Measurements from ENCODE around the gene SPRN.

Gene SPRN

DNA sequence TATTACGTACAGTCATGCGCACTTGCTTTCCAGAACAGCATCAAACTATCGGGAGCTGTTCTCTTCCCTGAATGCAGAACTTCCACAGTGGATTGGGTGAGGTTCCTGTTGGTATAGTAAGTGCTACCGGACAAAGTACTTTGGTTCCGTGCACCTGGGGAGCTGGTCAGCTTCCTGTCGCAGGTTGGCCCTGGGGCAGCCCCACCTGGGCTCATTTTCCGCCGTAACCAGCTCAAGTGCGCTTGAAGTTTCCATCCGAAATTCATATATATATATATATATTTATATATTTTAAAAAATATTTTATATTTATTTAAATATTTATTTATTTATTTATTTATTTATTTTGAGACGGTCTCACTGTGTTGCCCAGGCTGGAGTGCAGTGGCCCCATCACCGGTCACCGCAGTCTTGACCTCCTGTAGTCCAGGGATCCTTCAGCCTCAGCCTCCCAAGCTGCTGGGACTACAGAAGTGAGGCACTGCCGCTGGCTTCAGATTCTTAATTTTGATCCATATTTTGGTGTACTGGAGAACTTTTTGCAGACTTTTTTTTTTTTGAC lies 35.9 kb upstream of the SPRN start:
- TF ChIP-seq, protein P1, sequence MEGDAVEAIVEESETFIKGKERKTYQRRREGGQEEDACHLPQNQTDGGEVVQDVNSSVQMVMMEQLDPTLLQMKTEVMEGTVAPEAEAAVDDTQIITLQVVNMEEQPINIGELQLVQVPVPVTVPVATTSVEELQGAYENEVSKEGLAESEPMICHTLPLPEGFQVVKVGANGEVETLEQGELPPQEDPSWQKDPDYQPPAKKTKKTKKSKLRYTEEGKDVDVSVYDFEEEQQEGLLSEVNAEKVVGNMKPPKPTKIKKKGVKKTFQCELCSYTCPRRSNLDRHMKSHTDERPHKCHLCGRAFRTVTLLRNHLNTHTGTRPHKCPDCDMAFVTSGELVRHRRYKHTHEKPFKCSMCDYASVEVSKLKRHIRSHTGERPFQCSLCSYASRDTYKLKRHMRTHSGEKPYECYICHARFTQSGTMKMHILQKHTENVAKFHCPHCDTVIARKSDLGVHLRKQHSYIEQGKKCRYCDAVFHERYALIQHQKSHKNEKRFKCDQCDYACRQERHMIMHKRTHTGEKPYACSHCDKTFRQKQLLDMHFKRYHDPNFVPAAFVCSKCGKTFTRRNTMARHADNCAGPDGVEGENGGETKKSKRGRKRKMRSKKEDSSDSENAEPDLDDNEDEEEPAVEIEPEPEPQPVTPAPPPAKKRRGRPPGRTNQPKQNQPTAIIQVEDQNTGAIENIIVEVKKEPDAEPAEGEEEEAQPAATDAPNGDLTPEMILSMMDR (IDR thresholded peaks at IDR 0.05; ENCODE audit: low read depth, low read length, missing control alignments): no peak
- in situ Hi-C loops (cut with HindIII; ENCODE audit: low sequenced_read_pairs): no loop called here

DNA sequence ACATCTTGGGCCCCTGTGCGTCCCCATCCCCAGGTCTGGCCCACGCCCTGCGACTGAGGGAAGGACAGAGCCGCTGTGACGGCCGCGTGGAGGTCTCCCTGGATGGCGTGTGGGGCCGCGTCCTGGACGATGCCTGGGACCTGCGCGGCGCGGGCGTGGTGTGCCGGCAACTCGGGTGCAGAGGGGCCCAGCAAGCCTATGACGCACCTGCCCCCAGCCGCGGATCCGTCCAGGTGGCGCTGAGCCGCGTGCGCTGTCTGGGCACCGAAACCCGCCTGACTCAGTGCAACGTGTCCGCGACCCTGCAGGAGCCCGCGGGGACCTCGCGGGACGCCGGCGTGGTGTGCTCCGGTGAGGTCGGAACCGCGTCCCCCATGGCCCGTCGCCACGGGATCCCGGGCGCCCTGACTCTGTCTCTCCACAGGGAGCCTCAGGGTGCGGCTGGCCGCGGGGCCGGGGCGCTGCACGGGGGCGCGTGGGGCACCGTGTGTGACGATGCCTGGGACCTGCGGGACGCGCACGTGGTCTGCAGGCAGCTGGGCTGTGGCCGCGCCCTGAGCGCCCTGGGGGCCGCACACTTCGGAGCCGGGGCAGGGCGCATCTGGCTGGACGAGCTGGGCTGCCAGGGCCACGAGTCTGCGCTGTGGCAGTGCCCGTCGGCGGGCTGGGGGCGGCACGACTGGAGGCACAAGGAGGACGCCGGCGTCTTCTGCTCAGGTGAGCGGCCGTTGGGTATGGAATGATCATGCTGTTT lies 35.2 kb upstream of the SPRN start:
- TF ChIP-seq, protein P1 (IDR thresholded peaks at IDR 0.05; ENCODE audit: low read depth, low read length, missing control alignments): no peak
- no peak for DNase-seq (ENCODE audit: low read depth)
- H3K4me3 ChIP-seq (ENCODE audit: low read depth, low read length): no peak overlapping the region
- in situ Hi-C loops (cut with HindIII; ENCODE audit: low sequenced_read_pairs): no loop called here

More for the DNA sequence above, 35.9 kb upstream of the SPRN start:
- H3K4me3 ChIP-seq (ENCODE audit: low read depth, low read length): no peak overlapping the region
- DNase-seq (ENCODE audit: low read depth): no peak

DNA sequence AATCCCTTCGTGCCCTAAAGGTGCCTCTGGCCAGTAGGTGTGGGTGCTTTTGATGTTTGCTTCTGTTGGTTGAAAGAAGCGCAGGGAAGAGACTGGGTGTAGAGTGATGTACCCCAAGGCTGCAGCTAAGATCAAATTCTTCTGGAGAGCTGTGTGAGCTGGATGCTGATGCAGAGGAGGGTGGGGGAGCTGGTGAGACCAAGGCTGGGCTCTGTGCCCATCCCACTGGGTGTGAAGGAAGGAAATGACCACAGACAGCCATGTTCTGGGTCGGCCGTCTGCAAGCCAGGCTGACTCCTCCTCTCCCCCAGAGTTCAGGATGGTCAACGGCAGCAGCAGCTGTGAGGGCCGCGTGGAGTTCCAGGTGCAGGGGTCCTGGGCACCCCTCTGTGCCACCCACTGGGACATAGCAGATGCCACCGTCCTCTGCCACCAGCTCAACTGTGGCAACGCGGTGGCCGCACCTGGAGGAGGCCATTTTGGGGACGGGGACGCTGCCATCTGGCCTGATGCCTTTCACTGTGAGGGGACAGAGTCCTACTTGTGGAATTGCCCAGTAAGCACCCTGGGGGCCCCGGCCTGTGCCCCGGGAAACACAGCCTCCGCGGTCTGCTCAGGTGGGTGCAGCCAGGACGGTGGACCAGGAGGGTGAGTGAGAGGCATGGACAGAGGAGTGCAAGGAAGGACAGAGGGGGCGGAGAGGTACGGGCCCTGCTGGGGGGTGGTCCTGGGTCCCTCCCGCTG lies 34.5 kb upstream of the SPRN start:
- in situ Hi-C loops (cut with HindIII; ENCODE audit: low sequenced_read_pairs): no loop called here
- TF ChIP-seq, protein P1 (IDR thresholded peaks at IDR 0.05; ENCODE audit: low read depth, low read length, missing control alignments): no peak
- no peak overlapping the region for H3K4me3 ChIP-seq (ENCODE audit: low read depth, low read length)
- DNase-seq (ENCODE audit: low read depth): no peak

DNA sequence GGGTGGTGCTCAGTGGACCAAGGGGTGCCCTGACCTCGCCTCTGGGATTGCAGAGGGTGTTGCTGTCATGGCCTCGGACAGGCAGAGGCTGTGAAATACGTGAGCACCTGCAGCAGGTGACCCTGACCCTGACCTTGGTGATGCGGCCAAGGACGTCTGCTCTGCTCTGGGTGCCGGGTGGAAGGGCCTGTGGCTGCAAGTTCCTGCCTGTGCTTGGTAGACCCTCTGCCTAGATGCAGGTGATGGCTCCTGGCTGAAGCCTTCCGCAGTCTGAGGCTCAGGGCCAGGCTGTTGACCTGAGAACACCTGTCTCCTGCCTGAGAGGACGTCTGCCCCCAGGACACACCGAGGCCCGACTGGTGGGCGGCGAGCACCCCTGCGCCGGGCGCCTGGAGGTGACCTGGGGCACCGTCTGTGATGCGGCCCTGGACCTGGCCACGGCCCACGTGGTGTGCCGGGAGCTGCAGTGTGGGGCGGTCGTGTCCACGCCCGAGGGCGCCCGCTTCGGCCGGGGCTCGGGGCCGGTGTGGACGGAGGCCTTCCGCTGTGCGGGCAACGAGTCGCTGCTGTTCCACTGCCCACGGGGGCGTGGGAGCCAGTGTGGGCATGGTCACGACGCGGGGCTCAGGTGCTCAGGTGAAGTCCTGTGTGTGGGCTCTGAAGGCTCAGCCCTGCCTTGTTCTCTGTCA lies 33.7 kb upstream of the SPRN start:
- no peak overlapping the region for H3K4me3 ChIP-seq (ENCODE audit: low read depth, low read length)
- in situ Hi-C loops (cut with HindIII; ENCODE audit: low sequenced_read_pairs): no loop called here
- TF ChIP-seq, protein P1 (IDR thresholded peaks at IDR 0.05; ENCODE audit: low read depth, low read length, missing control alignments): no peak
- DNase-seq (ENCODE audit: low read depth): no peak

DNA sequence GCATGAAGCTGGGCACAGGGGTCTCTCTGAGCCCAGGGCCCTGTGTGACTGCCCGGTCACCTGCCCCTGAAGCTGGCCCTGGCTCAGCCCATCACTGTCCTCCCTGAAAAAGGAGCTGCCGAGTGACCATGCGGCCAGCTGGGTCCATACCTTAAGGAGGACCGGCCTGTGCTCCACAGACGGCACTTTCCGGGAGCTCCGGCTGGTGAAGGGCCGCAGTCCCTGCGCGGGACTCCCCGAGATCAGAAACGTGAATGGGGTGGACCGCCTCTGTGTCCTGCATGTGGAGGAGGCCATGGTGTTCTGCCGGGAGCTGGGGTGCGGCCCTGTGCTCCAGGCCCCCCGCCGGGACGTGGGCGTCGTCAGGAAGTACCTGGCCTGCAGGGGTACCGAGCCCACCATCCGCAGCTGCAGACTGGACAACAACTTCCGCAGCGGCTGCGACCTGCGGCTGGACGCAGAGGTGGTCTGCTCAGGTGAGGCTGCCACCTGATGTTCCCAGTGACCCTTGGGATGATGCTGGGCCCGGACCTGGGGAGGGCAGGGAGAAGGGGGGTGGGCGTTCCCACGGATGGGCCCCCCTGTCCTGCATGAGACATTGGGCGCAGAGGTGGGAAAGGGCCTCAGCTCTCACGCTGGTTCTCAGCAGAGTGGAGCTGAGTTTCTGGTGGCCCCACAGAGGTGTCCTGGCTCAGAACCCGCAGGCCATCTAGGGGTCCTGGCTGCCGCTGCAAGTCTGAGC lies 32.8 kb upstream of the SPRN start:
- no peak overlapping the region for H3K4me3 ChIP-seq (ENCODE audit: low read depth, low read length)
- in situ Hi-C loops (cut with HindIII; ENCODE audit: low sequenced_read_pairs): no loop called here
- TF ChIP-seq, protein P1 (IDR thresholded peaks at IDR 0.05; ENCODE audit: low read depth, low read length, missing control alignments): no peak
- DNase-seq (ENCODE audit: low read depth): no peak

Measured in astrocyte of the cerebellum (primary cell).